HL-60 (cell line): Measurements from ENCODE around the gene IGLL5.

Source experiments
- POLR2AphosphoS5 ChIP-seq: IDR thresholded peaks from 2 replicates; pipeline ENCODE4 v1.6.1; 2012; ENCODE audit warnings: low read depth
- SPI1 ChIP-seq: IDR thresholded peaks from 2 replicates; pipeline ENCODE4 v1.6.1; 2012; ENCODE audit warnings: low read depth, mild to moderate bottlenecking, borderline replicate concordance
- TF ChIP-seq, protein P1 (sequence below): IDR thresholded peaks from one replicate; pipeline ENCODE4 v1.5.1; 2011; ENCODE audit warnings: low read length, control low read depth, inconsistent platforms; ENCODE audit not compliant: insufficient read depth

DNA sequence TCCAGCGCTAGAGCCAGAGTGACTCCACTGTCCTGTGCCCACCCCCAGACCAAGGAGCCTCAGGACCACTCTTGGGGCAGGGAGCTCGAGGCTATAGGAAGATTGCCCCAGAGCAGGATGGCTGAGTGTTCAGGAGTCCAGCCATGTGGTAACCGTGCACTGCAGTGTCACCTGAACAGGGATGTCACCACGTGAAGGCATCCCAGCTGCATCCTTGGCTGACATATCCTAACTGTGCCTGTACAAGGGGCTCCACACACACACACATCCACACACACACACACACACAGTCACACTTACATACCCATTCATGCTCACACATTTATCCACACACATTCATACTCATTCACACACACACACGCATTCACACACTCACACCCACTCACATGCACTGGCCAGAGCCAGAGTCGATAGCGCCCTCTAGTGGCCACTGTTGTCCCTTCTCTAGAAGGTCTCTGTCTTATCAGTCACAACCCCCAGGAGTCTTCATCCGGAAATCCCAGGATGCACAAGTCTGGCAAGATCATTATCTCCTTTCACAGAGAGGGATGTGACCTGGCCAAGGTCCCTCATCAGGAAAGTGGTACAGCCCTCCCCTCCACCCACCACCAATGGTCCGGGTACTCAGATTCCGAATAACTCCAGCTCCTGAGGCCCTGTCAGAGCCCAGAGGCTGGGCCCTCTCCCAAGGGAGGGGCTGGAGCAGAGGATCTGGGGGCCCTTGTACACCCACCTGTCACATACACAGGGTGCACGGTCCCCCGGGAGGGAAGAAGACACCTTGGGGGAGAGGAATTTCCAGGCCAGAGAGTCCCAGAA lies 55.1 kb downstream of the IGLL5 start:
- TF ChIP-seq, protein P1, sequence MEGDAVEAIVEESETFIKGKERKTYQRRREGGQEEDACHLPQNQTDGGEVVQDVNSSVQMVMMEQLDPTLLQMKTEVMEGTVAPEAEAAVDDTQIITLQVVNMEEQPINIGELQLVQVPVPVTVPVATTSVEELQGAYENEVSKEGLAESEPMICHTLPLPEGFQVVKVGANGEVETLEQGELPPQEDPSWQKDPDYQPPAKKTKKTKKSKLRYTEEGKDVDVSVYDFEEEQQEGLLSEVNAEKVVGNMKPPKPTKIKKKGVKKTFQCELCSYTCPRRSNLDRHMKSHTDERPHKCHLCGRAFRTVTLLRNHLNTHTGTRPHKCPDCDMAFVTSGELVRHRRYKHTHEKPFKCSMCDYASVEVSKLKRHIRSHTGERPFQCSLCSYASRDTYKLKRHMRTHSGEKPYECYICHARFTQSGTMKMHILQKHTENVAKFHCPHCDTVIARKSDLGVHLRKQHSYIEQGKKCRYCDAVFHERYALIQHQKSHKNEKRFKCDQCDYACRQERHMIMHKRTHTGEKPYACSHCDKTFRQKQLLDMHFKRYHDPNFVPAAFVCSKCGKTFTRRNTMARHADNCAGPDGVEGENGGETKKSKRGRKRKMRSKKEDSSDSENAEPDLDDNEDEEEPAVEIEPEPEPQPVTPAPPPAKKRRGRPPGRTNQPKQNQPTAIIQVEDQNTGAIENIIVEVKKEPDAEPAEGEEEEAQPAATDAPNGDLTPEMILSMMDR = peak; percentile 76
- TF ChIP-seq POLR2AphosphoS5 (no peak), SPI1 (no peak)
